D721Med (cell line): ENCODE data around the gene DHRS3.

Experiments
- DNase-seq: peaks from one replicate; pipeline ENCODE4 v3.0.0; 2011; ENCODE audit warnings: low spot score; ENCODE audit not compliant: insufficient read length
- FAIRE-seq: peaks from 2 replicates; lab custom pipeline; 2011; peaks lifted over from hg19 to GRCh38; lab: Jason Lieb, UNC
- TF ChIP-seq, protein P1 (sequence below): IDR thresholded peaks from 2 replicates; pipeline ENCODE4 v1.5.1; 2012; ENCODE audit warnings: mild to moderate bottlenecking, control low read depth; ENCODE audit not compliant: insufficient read depth; ENCODE audit errors: missing control alignments

DHRS3 gene

DNA sequence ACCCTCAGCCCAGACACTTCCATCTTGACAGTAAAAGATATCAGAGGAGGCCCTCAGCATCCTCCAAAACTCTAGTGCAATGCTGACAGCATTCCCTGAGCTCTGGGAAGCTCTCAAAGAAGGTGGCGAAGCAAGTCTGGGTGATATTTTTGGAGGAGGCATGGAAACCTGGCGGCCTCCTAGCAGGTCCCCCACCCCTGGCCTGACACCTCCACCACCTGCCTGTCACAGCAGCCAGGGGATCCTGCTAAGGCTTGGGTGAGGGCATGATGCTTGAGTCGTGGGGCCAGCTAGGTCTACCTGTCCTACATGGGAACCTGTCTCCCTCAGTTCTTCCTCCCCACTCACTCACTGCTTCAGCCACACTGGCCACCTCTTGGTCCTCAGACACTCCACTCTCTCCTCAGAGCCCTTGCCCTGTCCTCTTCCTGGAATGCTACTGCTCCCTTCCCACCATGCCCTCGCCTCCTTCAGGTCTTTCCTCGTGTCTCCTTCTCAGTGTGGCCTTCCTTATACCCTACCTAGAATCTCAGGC is 8.5 kb downstream of the DHRS3 start:
- TF ChIP-seq, protein P1, sequence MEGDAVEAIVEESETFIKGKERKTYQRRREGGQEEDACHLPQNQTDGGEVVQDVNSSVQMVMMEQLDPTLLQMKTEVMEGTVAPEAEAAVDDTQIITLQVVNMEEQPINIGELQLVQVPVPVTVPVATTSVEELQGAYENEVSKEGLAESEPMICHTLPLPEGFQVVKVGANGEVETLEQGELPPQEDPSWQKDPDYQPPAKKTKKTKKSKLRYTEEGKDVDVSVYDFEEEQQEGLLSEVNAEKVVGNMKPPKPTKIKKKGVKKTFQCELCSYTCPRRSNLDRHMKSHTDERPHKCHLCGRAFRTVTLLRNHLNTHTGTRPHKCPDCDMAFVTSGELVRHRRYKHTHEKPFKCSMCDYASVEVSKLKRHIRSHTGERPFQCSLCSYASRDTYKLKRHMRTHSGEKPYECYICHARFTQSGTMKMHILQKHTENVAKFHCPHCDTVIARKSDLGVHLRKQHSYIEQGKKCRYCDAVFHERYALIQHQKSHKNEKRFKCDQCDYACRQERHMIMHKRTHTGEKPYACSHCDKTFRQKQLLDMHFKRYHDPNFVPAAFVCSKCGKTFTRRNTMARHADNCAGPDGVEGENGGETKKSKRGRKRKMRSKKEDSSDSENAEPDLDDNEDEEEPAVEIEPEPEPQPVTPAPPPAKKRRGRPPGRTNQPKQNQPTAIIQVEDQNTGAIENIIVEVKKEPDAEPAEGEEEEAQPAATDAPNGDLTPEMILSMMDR, result no peak
- no peak for FAIRE-seq

GRCh38 chr1:12608311-12608957 is 9.6 kb downstream of the DHRS3 start:
- no peak for FAIRE-seq
- no peak for DNase-seq

More for the DNA sequence above, 8.5 kb downstream of the DHRS3 start:
- DNase-seq, result no peak

GRCh38 chr1:12607263-12607662 is 10.7 kb downstream of the DHRS3 start:
- TF ChIP-seq, protein P1, result no peak

More at GRCh38 chr1:12608311-12608957, 9.6 kb downstream of the DHRS3 start:
- TF ChIP-seq, protein P1, result no peak

GRCh38 chr1:12604986-12605385 is 13.0 kb downstream of the DHRS3 start:
- no peak for FAIRE-seq
- DNase-seq, result no peak

More at GRCh38 chr1:12607263-12607662, 10.7 kb downstream of the DHRS3 start:
- no peak for DNase-seq
- no peak for FAIRE-seq

GRCh38 chr1:12604114-12604874 is 13.7 kb downstream of the DHRS3 start:
- TF ChIP-seq, protein P1, result no peak
- DNase-seq (no peak), FAIRE-seq (no peak)

More at GRCh38 chr1:12604986-12605385, 13.0 kb downstream of the DHRS3 start:
- TF ChIP-seq, protein P1, result no peak

- no peak for FAIRE-seq
- DNase-seq, result no peak
- TF ChIP-seq, protein P1, result no peak
These were observed 14.8 kb downstream of the DHRS3 start for GRCh38 chr1:12603224-12603623.
